Measurements from ENCODE around the gene ENKD1.

Gene ENKD1

DNA sequence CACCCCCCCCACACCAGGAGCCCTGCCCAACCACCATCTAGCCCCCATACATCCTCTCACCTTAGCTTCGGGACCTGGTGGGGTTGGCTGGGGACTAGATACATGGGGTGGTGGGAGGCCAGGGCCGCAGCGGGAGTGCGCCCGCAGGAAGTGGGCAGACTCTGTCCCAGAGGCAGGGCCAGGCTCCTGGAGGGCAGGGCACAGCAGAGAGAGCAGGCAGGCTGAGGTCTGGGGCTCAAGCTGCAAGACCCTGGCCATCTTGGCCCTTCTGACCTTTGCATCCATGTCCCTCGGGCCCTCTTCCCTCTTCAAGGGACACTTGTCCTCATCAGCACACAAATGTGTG lies 2.7 kb downstream of the ENKD1 start:
- no peak for DNase-seq (ENCODE audit: low spot score)

- DNase-seq (ENCODE audit: low spot score), result peak; percentile 33
These were observed 3.2 kb downstream of the ENKD1 start for GRCh38 chr16:67663151-67663876.

DNA sequence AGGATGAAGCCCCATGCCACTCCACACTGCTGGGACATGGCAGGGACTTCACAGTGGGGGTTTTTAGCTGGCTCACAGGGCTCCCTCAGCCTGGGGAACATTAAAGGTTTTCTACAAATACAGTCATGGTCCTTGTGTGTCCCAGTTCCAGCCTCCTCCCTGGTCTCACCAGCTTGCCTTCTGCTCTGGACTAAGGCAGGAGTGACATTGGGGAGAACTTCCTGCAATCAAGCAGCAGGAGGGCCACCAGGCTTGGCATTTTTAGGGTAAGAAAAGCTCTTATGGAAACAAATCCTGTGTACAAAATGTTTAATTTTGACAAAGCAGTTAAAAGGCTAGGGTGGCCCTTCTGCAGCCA lies 3.9 kb downstream of the ENKD1 start:
- no peak for DNase-seq (ENCODE audit: low spot score)

GRCh38 chr16:67661886-67662652 lies 4.5 kb downstream of the ENKD1 start:
- no peak for DNase-seq (ENCODE audit: low spot score)

GRCh38 chr16:67661101-67661761 lies 5.3 kb downstream of the ENKD1 start:
- DNase-seq (ENCODE audit: low spot score), result peak; percentile 77

DNA sequence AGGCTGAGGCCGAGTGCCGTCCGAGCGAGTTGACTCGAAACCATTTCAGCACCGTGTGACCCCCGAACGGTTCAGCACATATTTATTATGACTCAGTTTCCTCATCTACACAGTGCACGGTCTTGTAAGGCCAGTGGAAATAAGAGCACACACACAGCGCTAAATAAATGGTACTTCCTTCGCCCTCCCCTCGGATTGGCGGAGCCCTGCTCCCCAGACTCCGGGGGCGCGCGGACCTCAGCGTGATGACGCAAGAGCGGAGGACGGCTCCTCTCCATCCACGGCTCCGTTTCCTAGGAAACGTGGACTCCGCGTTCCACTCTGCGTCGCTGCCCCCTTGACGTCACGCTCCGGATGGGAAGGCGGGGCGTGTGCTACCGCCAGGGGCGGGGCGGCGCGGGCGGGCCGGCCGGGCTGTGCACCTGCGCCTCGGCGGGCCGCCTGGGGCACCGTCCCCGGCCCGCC lies 6.0 kb downstream of the ENKD1 start, which contains the start of gene PARD6A:
TSS of gene PARD6A (plus strand) at position 397 of the 465 bp plus-strand sequence. CDS start 79 bp downstream, outside the sequence.
- DNase-seq (ENCODE audit: low spot score), result peak; percentile 97

DNA sequence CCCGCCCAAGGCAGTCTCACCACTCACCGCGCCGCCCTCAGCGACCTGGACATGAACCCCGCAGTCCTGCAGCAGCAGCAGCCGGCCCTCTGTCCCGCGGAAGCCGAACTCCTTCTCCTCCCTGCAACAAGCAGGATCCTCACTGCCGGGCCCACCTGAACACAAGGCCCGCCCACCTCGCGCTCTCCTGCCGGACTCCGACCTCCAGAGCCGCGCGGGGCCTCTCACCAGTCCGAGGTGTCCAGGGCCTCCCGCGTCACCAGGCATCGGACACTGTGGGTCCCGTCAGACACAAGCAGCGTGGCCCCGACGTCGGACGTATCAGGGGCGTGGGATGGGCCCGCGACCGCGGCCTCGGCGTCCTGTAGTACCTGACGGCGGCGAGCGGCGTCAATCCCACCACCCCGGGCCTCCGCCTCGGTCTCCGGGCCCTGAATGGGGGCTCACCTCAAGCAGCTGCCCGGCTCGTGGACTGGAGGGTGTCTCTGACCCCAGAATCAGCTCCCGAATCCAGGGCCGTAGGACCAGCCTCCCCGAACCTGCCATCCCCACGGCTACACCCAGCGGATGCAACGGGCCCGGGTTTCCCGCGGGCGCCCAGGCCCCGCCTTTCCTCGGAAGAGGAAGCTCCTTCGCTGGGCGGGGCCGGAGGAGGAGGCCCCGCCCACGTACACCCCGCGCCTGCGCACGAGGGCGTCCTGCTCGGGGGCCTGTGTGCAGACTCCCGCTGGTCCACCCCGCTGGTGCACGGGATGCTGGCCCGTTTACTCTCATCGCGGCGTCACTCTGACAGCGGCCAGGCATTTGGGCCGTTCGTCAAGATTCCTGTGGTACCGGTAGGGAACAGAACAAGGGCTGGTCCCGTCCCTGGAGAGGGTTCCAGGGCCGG lies 6.6 kb downstream of the ENKD1 start, which contains the start of gene ACD:
TSS of gene ACD (minus strand) at position 586 of the 889 bp plus-strand sequence. CDS start at position 546, 40 bp downstream.
- peak; percentile 92 for DNase-seq (ENCODE audit: low spot score)

DNA sequence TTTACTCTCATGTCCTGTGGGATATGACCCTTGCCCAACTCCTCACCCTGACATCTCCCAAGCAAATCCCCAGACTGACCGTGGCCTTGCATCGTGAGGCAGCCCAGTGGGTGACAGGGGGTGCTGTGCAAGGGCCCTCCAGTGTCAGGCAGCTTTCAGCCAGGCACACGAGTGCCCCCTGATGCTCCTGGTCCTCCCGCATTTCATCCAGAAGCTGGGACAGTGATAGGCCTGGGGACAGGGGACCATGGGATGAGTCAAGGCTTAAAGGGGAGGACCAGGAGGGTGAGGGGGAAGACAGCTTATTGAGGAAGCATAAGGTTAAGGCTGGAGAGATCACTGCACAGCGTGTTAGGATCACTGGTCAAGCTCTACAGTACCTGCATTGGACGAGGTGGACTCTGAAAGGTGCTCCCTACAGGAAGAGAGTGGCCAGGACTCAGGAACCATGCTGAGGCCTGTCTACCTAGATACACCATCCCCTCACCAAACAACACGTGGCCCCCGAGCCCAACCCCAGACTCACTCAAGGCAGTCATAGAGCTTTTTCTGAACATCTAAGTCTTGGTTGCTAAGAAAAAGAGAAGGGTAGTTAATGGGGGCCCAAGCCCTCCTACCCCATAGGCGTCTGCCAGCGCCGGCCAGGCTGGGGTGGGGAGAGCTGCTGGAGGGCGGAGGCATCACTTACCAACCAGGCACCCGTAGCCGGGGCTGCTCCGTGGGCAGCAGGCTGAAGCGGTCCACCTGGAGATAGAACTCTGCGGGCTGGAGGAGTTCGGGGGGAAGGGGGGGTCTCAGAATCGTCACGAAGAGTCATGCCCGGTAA lies 7.5 kb downstream of the ENKD1 start:
- DNase-seq (ENCODE audit: low spot score), result no peak

DNA sequence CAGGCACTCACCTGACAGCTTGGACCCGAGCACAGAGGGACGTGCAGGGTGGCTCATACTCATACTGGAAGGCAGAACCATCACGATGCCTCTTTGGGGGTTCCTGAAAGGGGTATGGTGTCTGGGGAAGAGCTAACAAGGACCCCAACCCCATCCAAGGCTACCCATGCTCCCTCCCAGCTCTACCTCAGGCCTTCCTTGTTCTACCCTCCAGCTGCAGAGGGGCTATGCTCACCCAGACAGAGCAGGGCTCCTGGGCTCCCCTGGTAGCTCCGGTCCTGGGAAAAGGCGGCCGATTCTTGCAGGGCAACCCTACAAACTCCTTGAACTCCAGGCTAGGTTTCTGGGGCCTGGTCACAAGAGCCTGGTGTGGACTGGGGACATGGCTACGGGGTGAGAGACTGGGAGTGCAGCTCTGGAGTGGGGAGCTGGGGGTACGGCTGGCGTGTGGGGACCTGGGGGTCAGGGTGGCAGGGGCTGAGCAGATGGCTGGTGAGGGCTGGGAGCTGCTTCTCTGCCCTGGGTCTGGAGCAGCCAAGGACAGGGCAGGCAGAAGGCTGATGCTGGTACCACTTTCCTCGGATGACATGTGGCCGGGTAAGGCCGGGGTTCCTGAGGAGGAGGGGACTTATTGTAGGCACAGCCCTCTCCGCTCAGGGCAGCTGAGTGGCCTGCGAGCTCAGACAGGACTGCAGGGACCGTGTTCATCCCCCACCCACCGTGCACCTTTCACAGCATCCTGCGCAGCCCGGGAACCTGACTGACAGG lies 8.6 kb downstream of the ENKD1 start:
- no peak for DNase-seq (ENCODE audit: low spot score)

DNA sequence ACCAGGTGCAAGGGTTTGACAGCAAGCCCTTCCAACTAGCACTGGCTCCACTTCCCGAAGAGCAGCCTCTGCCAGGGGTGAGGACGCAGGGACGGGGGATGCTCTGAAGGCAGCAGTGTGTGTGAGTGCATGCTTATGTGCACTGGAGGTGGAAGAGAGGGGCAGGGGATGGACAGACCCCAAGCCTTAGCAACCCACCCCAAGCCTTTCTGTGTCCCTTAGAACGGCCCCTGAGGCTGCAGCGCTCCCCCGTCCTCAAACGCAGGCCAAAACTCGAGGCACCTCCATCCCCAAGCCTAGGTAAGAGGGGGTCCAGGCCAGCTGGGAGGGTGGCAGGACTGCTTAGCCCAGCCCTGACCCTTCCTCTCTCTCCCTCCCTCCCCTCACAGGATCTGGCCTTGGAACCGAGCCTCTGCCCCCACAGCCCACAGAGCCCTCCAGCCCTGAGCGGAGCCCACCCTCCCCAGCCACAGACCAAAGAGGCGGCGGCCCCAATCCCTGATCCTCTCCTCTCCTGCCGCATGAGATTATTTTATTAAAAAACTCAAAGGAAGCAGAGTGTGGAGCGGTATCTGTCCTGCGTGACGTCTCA lies 9.4 kb downstream of the ENKD1 start:
- no peak for DNase-seq (ENCODE audit: low spot score)

GRCh38 chr16:67656344-67657016 lies 10.1 kb downstream of the ENKD1 start:
- no peak for DNase-seq (ENCODE audit: low spot score)

DNA sequence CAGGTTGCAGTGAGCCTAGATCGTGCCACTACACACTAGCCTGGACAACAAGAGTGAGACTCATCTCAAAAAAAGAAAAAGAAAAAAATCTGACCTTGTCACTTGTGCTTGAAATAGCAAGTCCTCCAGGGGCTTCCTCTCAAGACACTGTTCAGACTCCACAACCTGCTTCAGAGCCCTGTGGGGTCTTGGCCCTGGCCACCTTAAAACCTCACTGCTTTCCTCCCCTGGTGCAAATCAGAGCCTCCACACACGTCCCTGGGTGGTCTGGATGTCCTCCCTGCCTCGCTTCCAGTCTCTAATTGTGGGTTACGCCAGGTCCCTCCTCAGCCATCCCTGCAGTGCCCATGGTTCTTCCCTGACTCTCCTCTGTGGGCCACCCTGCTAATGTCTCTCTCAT lies 11.2 kb downstream of the ENKD1 start:
- no peak for DNase-seq (ENCODE audit: low spot score)

- no peak for DNase-seq (ENCODE audit: low spot score)
These were observed 12.1 kb downstream of the ENKD1 start for GRCh38 chr16:67654403-67654911.

DNA sequence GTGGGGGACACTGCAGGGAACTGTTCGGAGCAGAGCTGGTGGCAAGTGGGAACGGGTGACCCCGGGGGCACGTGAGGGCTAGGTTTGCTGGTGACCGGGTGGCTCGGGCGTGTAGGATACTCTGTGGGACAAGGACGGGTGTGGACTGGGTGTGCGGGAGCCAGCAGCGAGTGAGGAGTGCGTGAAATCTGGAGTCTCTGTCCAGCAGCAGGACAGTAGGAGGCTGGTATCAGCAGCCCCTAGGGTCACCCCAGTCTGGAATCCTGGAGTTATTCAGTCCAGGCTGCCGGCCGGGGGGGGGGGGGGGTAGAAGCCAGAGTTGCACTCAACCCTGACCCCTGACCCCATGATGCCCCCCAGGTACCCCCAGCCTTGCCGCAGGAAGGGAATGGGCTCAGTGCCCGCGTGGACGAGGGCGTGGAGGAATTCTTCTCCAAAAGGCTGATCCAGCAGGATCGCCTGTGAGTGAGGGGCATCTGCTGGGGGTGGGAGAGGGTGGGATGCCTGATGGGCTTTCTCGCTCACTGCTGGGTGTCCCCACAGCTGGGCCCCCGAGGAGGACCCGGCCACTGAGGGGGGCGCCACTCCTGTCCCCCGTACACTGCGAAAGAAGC lies 12.7 kb downstream of the ENKD1 start:
- DNase-seq (ENCODE audit: low spot score), result no peak

DNA sequence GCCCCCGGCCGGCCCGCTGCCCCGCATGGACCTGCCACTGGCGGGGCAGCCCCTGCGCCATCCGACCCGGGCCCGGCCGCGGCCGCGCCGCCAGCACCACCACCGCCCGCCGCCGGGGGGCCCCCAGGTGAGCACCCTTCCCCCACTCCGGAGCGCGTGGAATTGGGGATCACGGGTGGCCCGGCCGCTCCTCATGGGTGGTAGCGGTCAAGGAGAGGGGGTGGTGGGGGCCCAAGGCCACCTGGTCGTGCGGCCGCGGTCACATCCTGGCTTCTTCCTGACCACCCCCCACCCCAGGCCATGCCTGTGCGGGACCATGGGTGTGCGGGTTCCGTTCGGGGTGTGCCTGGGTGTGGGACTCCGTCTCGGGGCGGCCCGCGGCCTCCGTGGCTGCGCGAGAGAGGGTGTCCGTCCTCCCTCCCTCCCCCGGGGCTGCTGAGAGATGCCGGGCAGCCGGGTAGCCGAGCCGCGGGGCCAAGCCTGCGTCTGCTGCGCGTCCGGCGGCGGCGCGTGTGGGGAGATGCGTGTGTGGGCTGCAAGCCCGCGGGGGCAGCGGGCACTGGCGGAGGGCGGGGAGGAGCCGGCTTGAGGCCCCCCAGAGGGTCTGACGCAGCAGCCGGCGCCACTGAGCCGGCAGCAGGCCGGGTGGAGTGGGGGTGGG lies 13.3 kb downstream of the ENKD1 start:
- no peak for DNase-seq (ENCODE audit: low spot score)

GRCh38 chr16:67652578-67653127 lies 13.9 kb downstream of the ENKD1 start:
- peak; percentile 50 for DNase-seq (ENCODE audit: low spot score)

DNA sequence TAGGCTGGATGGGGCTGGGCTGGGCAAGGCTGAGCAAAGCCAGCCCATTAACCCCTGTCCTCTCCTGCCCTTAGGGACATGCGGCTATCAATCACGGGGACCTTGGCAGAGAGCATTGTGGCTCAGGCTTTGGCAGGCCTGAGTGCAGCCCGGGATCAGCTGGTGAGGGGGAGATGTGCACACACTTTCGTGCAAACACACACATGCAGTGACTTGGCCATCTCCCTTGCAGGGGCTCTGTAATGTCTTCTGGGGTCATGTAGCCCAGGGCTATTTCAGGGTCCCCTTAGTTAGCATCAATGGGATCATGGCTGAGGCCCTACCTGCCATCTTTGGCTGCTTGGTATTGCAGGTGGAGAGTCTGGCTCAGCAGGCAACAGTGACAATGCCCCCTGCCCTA lies 14.7 kb downstream of the ENKD1 start:
- no peak for DNase-seq (ENCODE audit: low spot score)

- DNase-seq (ENCODE audit: low spot score), result no peak
These were observed 15.5 kb downstream of the ENKD1 start for GRCh38 chr16:67651039-67651438.

Measured in kidney tubule cell (primary cell).